PFSK-1 (cell line): ENCODE measurements around the gene PLPPR2.

Experiments used
- POLR2AphosphoS5 ChIP-seq: IDR thresholded peaks from 2 replicates; pipeline ENCODE4 v1.6.1; 2012; ENCODE audit warnings: low read depth, mild to moderate bottlenecking, control low read depth, low read length, moderate library complexity
- SIN3A ChIP-seq: IDR thresholded peaks from 2 replicates; pipeline ENCODE4 v1.6.1; 2012; ENCODE audit warnings: mild to moderate bottlenecking, low read length, moderate library complexity, borderline replicate concordance; ENCODE audit not compliant: insufficient read depth
- TAF1 ChIP-seq: IDR thresholded peaks from 2 replicates; pipeline ENCODE4 v1.6.1; 2012; ENCODE audit warnings: low read length, control low read depth, borderline replicate concordance; ENCODE audit not compliant: insufficient read depth
- TF ChIP-seq, protein P1 (sequence below), 2 experiments: IDR thresholded peaks; 2 replicates each; pipeline versions ENCODE4 v1.6.1 to v1.8.0; 2011 to 2012; ENCODE audit warnings: low read depth in 2 of 2, low read length in 2 of 2, control low read depth in 1 of 2, inconsistent platforms in 1 of 2, mild to moderate bottlenecking in 1 of 2, moderate library complexity in 1 of 2; ENCODE audit not compliant: insufficient read depth in 1 of 2

DNA sequence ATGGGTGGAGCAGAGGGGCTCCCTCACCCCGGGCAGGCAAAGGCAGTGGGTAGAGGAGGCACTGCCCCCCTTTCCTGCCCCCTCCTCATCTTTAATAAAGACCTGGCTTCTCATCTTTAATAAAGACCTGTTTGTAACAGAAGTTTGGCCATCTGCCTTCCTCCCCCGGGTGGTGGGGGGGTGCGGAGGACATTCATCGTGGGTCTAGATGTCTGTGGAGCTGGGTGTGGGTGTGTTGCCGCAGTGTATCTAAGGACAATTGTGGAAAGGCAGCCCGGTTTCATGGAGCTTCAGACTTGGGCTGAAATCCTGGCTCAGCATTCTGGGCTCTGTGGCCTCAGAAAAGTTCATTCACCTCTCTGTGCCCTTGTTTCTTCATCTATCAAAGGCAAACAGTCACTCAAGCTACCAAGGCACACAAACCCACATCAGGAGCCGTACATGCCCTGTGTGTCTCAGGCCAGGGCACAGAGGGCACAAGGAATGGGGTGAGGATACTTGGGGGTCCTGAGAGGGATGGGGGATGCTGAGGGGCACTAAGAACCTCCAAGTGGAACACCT lies 10.4 kb downstream of the PLPPR2 start:
- TF ChIP-seq POLR2AphosphoS5: no peak
- TF ChIP-seq, protein P1, sequence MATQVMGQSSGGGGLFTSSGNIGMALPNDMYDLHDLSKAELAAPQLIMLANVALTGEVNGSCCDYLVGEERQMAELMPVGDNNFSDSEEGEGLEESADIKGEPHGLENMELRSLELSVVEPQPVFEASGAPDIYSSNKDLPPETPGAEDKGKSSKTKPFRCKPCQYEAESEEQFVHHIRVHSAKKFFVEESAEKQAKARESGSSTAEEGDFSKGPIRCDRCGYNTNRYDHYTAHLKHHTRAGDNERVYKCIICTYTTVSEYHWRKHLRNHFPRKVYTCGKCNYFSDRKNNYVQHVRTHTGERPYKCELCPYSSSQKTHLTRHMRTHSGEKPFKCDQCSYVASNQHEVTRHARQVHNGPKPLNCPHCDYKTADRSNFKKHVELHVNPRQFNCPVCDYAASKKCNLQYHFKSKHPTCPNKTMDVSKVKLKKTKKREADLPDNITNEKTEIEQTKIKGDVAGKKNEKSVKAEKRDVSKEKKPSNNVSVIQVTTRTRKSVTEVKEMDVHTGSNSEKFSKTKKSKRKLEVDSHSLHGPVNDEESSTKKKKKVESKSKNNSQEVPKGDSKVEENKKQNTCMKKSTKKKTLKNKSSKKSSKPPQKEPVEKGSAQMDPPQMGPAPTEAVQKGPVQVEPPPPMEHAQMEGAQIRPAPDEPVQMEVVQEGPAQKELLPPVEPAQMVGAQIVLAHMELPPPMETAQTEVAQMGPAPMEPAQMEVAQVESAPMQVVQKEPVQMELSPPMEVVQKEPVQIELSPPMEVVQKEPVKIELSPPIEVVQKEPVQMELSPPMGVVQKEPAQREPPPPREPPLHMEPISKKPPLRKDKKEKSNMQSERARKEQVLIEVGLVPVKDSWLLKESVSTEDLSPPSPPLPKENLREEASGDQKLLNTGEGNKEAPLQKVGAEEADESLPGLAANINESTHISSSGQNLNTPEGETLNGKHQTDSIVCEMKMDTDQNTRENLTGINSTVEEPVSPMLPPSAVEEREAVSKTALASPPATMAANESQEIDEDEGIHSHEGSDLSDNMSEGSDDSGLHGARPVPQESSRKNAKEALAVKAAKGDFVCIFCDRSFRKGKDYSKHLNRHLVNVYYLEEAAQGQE (IDR thresholded peaks at IDR 0.05; ENCODE audit: insufficient read depth in 1 of 2, low read depth in 2 of 2, low read length in 2 of 2): no peak
- no peak for TF ChIP-seq TAF1
- no peak for TF ChIP-seq SIN3A
